ENCODE data around the gene TEDC2.

- TF ChIP-seq RFX5 (IDR thresholded peaks at IDR 0.05; ENCODE audit: low read depth, low read length), result no peak
- TF ChIP-seq SP2 (IDR thresholded peaks at IDR 0.05; ENCODE audit: extremely low read depth, low read depth, low read length, poor library complexity, severe bottlenecking), result no peak
- TF ChIP-seq, protein P1, sequence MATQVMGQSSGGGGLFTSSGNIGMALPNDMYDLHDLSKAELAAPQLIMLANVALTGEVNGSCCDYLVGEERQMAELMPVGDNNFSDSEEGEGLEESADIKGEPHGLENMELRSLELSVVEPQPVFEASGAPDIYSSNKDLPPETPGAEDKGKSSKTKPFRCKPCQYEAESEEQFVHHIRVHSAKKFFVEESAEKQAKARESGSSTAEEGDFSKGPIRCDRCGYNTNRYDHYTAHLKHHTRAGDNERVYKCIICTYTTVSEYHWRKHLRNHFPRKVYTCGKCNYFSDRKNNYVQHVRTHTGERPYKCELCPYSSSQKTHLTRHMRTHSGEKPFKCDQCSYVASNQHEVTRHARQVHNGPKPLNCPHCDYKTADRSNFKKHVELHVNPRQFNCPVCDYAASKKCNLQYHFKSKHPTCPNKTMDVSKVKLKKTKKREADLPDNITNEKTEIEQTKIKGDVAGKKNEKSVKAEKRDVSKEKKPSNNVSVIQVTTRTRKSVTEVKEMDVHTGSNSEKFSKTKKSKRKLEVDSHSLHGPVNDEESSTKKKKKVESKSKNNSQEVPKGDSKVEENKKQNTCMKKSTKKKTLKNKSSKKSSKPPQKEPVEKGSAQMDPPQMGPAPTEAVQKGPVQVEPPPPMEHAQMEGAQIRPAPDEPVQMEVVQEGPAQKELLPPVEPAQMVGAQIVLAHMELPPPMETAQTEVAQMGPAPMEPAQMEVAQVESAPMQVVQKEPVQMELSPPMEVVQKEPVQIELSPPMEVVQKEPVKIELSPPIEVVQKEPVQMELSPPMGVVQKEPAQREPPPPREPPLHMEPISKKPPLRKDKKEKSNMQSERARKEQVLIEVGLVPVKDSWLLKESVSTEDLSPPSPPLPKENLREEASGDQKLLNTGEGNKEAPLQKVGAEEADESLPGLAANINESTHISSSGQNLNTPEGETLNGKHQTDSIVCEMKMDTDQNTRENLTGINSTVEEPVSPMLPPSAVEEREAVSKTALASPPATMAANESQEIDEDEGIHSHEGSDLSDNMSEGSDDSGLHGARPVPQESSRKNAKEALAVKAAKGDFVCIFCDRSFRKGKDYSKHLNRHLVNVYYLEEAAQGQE (IDR thresholded peaks at IDR 0.05; ENCODE audit: borderline replicate concordance), result no peak
- TF ChIP-seq, protein P1 (CRISPR knock-in tag; IDR thresholded peaks at IDR 0.05; ENCODE audit: low read depth), result no peak
- TF ChIP-seq CTCF (IDR thresholded peaks at IDR 0.05 in 2 of 3, conservative IDR thresholded peaks at IDR 0.05 in 1 of 3; ENCODE audit: insufficient read depth in 2 of 3, low read depth in 1 of 3, low read length in 3 of 3), result no peak
- TF ChIP-seq ZNF316 (IDR thresholded peaks at IDR 0.05), result no peak
- TF ChIP-seq ZNF175 (CRISPR knock-in tag; IDR thresholded peaks at IDR 0.05; ENCODE audit: low read depth), result no peak
- no peak for TF ChIP-seq MEIS2 (IDR thresholded peaks at IDR 0.05; ENCODE audit: partially characterized antibody)
Measured at GRCh38 chr16:2420035-2420434, 39.9 kb upstream of the TEDC2 start.

Data from K562 (cell line).